Large intestine (tissue), 1 donor: Measurements from ENCODE around the gene CYTH4. TPM values are rescaled to one million over a fixed set of nuclear protein-coding genes. Genes with fewer than 3 reads are reported as not detected.

Source experiments
- polyA plus RNA-seq: library from polyadenylated mRNA; unstranded; fragments of 120-200 nt; gene quantifications from one replicate; pipeline ENCODE4 v1.2.1, GENCODE V29; 2013

CYTH4 gene
- polyA plus RNA-seq, 1 donor = 4.3 TPM

Other genes with a start within 250 kb of the CYTH4 start
- 14.1 TPM for gene KCTD17, start 230.8 kb upstream of the CYTH4 start, polyA plus RNA-seq
- gene TMPRSS6, start 172.8 kb upstream of the CYTH4 start, polyA plus RNA-seq = 3.8 TPM
- gene IL2RB, start 132.6 kb upstream of the CYTH4 start, polyA plus RNA-seq = 7.2 TPM
- gene C1QTNF6, start 94.3 kb upstream of the CYTH4 start, polyA plus RNA-seq = 18.6 TPM
- gene SSTR3, start 70.0 kb upstream of the CYTH4 start, polyA plus RNA-seq = 0.54 TPM
- 22.6 TPM for gene RAC2, start 38.2 kb upstream of the CYTH4 start, polyA plus RNA-seq
- 0.27 TPM for gene ELFN2, start 145.0 kb downstream of the CYTH4 start, polyA plus RNA-seq
- gene MFNG, start 203.9 kb downstream of the CYTH4 start, polyA plus RNA-seq = 9.1 TPM
- 36.0 TPM for gene CARD10, start 236.9 kb downstream of the CYTH4 start, polyA plus RNA-seq